ENCODE results near the gene OLFM4. TPM values are rescaled to one million over a fixed set of nuclear protein-coding genes. Genes with fewer than 3 reads are reported as not detected.

OLFM4 gene
- total and polyA plus RNA-seq, 11 donors: 0.09 to 2.2 (median 0.42) TPM; not detected in 2

DNA sequence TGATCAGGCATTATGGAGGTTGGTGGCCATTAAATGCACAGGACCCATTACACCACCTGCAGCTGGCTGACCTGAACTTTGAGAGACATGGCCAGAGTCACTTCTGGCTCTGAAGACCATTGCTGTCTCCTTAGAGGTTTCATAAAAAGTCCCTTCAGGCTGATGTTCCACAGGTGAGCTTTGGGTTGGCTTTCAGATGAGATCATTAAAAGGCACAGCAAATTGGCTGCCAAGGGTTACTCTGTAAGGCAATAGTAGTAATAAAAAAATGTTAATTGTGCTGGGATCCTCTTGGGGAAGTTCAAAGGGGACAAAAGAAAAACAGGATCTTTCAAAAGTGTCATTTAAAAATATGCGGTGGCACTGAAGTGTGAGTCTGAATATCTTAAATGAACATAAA, 4.2 kb downstream of the OLFM4 start:
- WGBS, 4 donors: 0 to 51% (median 1%) methylated on average over 1 of the region's 1 CpG
- ATAC-seq: no peak
- H3K4me3 ChIP-seq: no peak overlapping the region

GRCh38 chr13:53038993-53039392, 10.4 kb downstream of the OLFM4 start:
- intact Hi-C loops (cut with DNase I): no loop called here
- H3K9me3 ChIP-seq: no peaks in the 10 kb centered on the region

More for the DNA sequence above, 4.2 kb downstream of the OLFM4 start:
- H3K27me3 ChIP-seq: peaks cover 0 to 11% (median 0%) of the 10 kb centered on the region in 9 donors
- TF ChIP-seq, protein P1, sequence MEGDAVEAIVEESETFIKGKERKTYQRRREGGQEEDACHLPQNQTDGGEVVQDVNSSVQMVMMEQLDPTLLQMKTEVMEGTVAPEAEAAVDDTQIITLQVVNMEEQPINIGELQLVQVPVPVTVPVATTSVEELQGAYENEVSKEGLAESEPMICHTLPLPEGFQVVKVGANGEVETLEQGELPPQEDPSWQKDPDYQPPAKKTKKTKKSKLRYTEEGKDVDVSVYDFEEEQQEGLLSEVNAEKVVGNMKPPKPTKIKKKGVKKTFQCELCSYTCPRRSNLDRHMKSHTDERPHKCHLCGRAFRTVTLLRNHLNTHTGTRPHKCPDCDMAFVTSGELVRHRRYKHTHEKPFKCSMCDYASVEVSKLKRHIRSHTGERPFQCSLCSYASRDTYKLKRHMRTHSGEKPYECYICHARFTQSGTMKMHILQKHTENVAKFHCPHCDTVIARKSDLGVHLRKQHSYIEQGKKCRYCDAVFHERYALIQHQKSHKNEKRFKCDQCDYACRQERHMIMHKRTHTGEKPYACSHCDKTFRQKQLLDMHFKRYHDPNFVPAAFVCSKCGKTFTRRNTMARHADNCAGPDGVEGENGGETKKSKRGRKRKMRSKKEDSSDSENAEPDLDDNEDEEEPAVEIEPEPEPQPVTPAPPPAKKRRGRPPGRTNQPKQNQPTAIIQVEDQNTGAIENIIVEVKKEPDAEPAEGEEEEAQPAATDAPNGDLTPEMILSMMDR (IDR thresholded peaks at IDR 0.05): no peak
- TF ChIP-seq POLR2A (IDR thresholded peaks at IDR 0.05): no peak
- no peaks in the 10 kb centered on the region for H3K9me3 ChIP-seq
- intact Hi-C loops (cut with DNase I): no loop called here
- no peaks in the 10 kb centered on the region for H3K36me3 ChIP-seq
- DNase-seq: no peak
- no peaks in the 10 kb centered on the region for H3K4me1 ChIP-seq
- no peak overlapping the region for H3K27ac ChIP-seq

GRCh38 chr13:53041968-53042516, 13.4 kb downstream of the OLFM4 start:
- no peak overlapping the region for H3K4me3 ChIP-seq
- intact Hi-C loops (cut with DNase I): no loop called here
- H3K4me1 ChIP-seq: peaks cover 0 to 4% (median 0%) of the 10 kb centered on the region in 12 donors
- TF ChIP-seq, protein P1 (IDR thresholded peaks at IDR 0.05): no peak
- TF ChIP-seq POLR2A (IDR thresholded peaks at IDR 0.05): no peak
- H3K36me3 ChIP-seq: no peaks in the 10 kb centered on the region
- H3K27ac ChIP-seq: no peak overlapping the region
- WGBS, 4 donors: 56 to 92% (median 82%) methylated on average over 3 of the region's 3 CpGs
- ATAC-seq (no peak), DNase-seq (no peak)
- H3K9me3 ChIP-seq: no peaks in the 10 kb centered on the region
- H3K27me3 ChIP-seq: no peaks in the 10 kb centered on the region

More at GRCh38 chr13:53038993-53039392, 10.4 kb downstream of the OLFM4 start:
- H3K27me3 ChIP-seq: peaks cover 0 to 6% (median 0%) of the 10 kb centered on the region in 9 donors
- TF ChIP-seq, protein P1 (IDR thresholded peaks at IDR 0.05): no peak
- no peak for TF ChIP-seq POLR2A (IDR thresholded peaks at IDR 0.05)
- 94 to 100% (median 96%) methylated on average over 1 of the region's 1 CpG for WGBS, 4 donors
- no peaks in the 10 kb centered on the region for H3K36me3 ChIP-seq
- no peaks in the 10 kb centered on the region for H3K4me1 ChIP-seq
- ATAC-seq: no peak
- no peak overlapping the region for H3K4me3 ChIP-seq
- DNase-seq: no peak
- H3K27ac ChIP-seq: no peak overlapping the region

GRCh38 chr13:53042877-53043276, 14.3 kb downstream of the OLFM4 start:
- intact Hi-C loops (cut with DNase I): no loop called here
- 59 to 80% (median 70%) methylated on average over 4 of the region's 4 CpGs for WGBS, 4 donors
- no peaks in the 10 kb centered on the region for H3K36me3 ChIP-seq
- DNase-seq (no peak), ATAC-seq (peak in 1 of 4 donors; percentile 43)
- H3K9me3 ChIP-seq: no peaks in the 10 kb centered on the region
- TF ChIP-seq POLR2A (IDR thresholded peaks at IDR 0.05): no peak
- TF ChIP-seq, protein P1 (IDR thresholded peaks at IDR 0.05): no peak
- peaks cover 0 to 4% (median 0%) of the 10 kb centered on the region in 12 donors for H3K4me1 ChIP-seq
- H3K27me3 ChIP-seq: no peaks in the 10 kb centered on the region
- H3K4me3 ChIP-seq: peak overlapping the region in 4 of 12 donors; percentile 10
- H3K27ac ChIP-seq: peak overlapping the region in 1 of 12 donors; percentile 8
